A673 (cell line): ENCODE measurements around the gene CDYL2.

Experiments used
- CTCF ChIP-seq: fragments of 300-800, 200-600 bp; sonication (generic); conservative IDR thresholded peaks from 2 replicates; pipeline ENCODE4 v1.5.1; 2017; ENCODE audit warnings: low read depth, mild to moderate bottlenecking, antibody characterized with exemption, low read length, moderate library complexity, mixed read lengths
- EZH2 ChIP-seq: fragments of 200-600 bp; sonication (generic); IDR thresholded peaks from 2 replicates; pipeline ENCODE4 v1.6.1; 2017; ENCODE audit warnings: borderline replicate concordance, low read depth, mild to moderate bottlenecking, mixed read lengths, antibody characterized with exemption, low read length; ENCODE audit not compliant: poor library complexity, severe bottlenecking

- TF ChIP-seq EZH2 (no peak), CTCF (no peak)
Measured at GRCh38 chr16:80704751-80705505, 99.5 kb downstream of the CDYL2 start.
